BE2C (cell line): ENCODE measurements around the gene PCBP3.

Experiments
- DNase-seq: peaks from one replicate; pipeline ENCODE4 v3.0.0-alpha.2; 2020
- H3K27me3 ChIP-seq: fragments of 250-450 bp; sonication (Bioruptor Pico); 2 replicates; pipeline ENCODE4 v1.5.1; 2020; ENCODE audit warnings: mild to moderate bottlenecking
- H3K36me3 ChIP-seq: fragments of 250-450 bp; sonication (Bioruptor Pico); 2 replicates; pipeline ENCODE4 v1.5.1; 2020; ENCODE audit warnings: mild to moderate bottlenecking
- H3K4me1 ChIP-seq: fragments of 250-450 bp; sonication (Bioruptor Pico); 2 replicates; pipeline ENCODE4 v1.5.1; 2020
- H3K4me3 ChIP-seq: 2 replicates; pipeline ENCODE4 v1.5.1; 2011; ENCODE audit warnings: low read depth, low read length
- H3K9me3 ChIP-seq: fragments of 250-450 bp; sonication (Bioruptor Pico); 2 replicates; pipeline ENCODE4 v1.5.1; 2020
- CTCF ChIP-seq: IDR thresholded peaks from 2 replicates; pipeline ENCODE4 v1.5.1; 2012; ENCODE audit warnings: mild to moderate bottlenecking, low read depth, low read length

Gene PCBP3

GRCh38 chr21:45918835-45919447 is 275.4 kb downstream of the PCBP3 start:
- Histone ChIP-seq H3K4me1 (no peaks in the 10 kb centered on the region), H3K9me3 (no peaks in the 10 kb centered on the region), H3K27me3 (no peaks in the 10 kb centered on the region), H3K36me3 (peaks cover 13% of the 10 kb centered on the region), H3K4me3 (no peak overlapping the region)
- TF ChIP-seq CTCF, result no peak
- DNase-seq, result no peak

- no peak for DNase-seq
- TF ChIP-seq CTCF, result no peak
These were observed 276.1 kb downstream of the PCBP3 start for GRCh38 chr21:45919593-45919992.

GRCh38 chr21:45920824-45921600 is 277.5 kb downstream of the PCBP3 start:
- no peak for DNase-seq
- no peaks in the 10 kb centered on the region for H3K27me3 ChIP-seq
- 0 out of 2 replicates have a peak, but pooled peaks cover 5% of the 10 kb centered on the region for H3K36me3 ChIP-seq
- no peaks in the 10 kb centered on the region for H3K9me3 ChIP-seq
- no peaks in the 10 kb centered on the region for H3K4me1 ChIP-seq
- TF ChIP-seq CTCF, result no peak
- no peak overlapping the region for H3K4me3 ChIP-seq

More at GRCh38 chr21:45919593-45919992, 276.1 kb downstream of the PCBP3 start:
- Histone ChIP-seq H3K9me3 (no peaks in the 10 kb centered on the region), H3K27me3 (no peaks in the 10 kb centered on the region), H3K4me1 (no peaks in the 10 kb centered on the region), H3K4me3 (no peak overlapping the region), H3K36me3 (peaks cover 10% of the 10 kb centered on the region)

- Histone ChIP-seq H3K27me3 (no peaks in the 10 kb centered on the region), H3K4me3 (no peak overlapping the region), H3K4me1 (no peaks in the 10 kb centered on the region), H3K36me3 (0 out of 2 replicates have a peak, but pooled peaks cover 5% of the 10 kb centered on the region), H3K9me3 (no peaks in the 10 kb centered on the region)
- DNase-seq, result no peak
- no peak for TF ChIP-seq CTCF
These were observed 278.4 kb downstream of the PCBP3 start for GRCh38 chr21:45921917-45922316.

- H3K27me3 ChIP-seq, result no peaks in the 10 kb centered on the region
- H3K36me3 ChIP-seq, result 0 out of 2 replicates have a peak, but pooled peaks cover 5% of the 10 kb centered on the region
- H3K4me3 ChIP-seq, result no peak overlapping the region
- no peak for DNase-seq
- no peaks in the 10 kb centered on the region for H3K4me1 ChIP-seq
- TF ChIP-seq CTCF, result no peak
- no peaks in the 10 kb centered on the region for H3K9me3 ChIP-seq
These were observed 279.1 kb downstream of the PCBP3 start for GRCh38 chr21:45922648-45923047.

DNA sequence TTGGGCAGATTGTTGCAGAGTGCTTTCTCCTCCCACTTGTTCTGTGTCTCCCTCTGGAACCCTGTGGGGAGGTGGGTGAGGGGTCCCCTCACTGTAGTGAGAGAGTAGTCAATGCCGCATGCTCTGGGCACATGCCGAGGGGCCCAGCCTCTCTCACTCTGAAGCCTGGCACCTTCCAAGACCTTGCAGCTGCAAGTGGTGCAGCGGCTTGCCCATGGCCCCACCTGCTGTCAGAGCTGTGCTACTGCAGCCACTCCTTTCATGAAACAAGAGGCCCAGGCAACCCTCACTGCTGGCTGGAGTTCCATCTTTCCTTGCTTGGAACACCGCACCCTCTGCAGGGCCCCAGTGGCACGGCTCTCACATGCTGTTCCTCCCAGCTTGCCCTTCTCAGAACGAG is 279.6 kb downstream of the PCBP3 start:
- peak; percentile 50 for DNase-seq
- TF ChIP-seq CTCF, result peak; percentile 76
- H3K27me3 ChIP-seq, result no peaks in the 10 kb centered on the region
- H3K4me3 ChIP-seq, result no peak overlapping the region
- H3K9me3 ChIP-seq, result no peaks in the 10 kb centered on the region
- H3K36me3 ChIP-seq, result 0 out of 2 replicates have a peak, but pooled peaks cover 5% of the 10 kb centered on the region
- H3K4me1 ChIP-seq, result no peaks in the 10 kb centered on the region
